Measurements from ENCODE around the gene HSPH1.
A peak's percentile ranks its signal among the peaks of the same experiment; 100 is the strongest.

Gene HSPH1

GRCh38 chr13:31096654-31097302 lies 64.9 kb downstream of the HSPH1 start:
- DNase-seq: no peak

GRCh38 chr13:31094331-31095015 lies 67.2 kb downstream of the HSPH1 start:
- DNase-seq: no peak

GRCh38 chr13:31093145-31093885 lies 68.4 kb downstream of the HSPH1 start:
- no peak for DNase-seq

- DNase-seq: no peak
These were observed 69.1 kb downstream of the HSPH1 start for GRCh38 chr13:31092646-31093045.

- DNase-seq: peak; percentile 20
These were observed 70.6 kb downstream of the HSPH1 start for GRCh38 chr13:31090961-31091624.

- DNase-seq: no peak
These were observed 71.6 kb downstream of the HSPH1 start for GRCh38 chr13:31090096-31090495.

GRCh38 chr13:31089649-31090048 lies 72.1 kb downstream of the HSPH1 start:
- no peak for DNase-seq

GRCh38 chr13:31088826-31089420 lies 72.8 kb downstream of the HSPH1 start:
- no peak for DNase-seq
